Measurements from ENCODE around the gene HOXD3.

The HOXD3 gene

DNA sequence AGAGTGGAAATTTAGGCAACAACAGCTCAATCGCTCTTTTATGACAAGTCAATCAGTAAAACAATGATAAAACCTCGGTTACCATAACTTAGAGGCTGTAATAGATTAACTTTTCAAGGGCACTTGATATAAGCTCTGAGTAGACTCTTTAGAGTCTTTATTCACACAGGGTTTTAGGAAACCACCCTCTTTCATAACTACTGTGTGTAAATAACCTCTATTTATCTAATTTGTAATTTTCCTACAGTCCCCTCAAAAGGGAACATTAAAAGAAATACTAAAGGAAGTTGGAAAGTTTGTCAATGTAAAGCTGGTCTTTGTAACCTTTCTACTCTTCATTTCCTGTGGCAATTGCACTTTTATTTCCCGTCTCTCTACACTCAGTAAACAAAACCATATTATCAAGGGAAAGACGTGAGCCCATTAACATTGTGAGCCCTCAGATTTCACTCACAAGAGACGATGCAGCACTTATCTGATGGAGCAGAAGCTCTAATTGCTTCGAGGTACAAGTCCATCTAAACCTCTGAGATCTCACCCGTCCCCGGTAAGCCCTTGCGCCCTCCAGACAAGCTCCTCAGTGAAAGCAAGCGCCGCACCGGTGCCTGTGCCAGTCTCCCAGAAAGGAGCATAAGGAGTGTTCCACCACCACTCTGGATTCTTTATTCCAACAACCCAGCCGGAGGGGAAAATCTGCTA lies 30.2 kb downstream of the HOXD3 start:
- no peak for DNase-seq (ENCODE audit: low read depth)
- H3K4me3 ChIP-seq (ENCODE audit: low read length) = no peak overlapping the region
- TF ChIP-seq, protein P1, sequence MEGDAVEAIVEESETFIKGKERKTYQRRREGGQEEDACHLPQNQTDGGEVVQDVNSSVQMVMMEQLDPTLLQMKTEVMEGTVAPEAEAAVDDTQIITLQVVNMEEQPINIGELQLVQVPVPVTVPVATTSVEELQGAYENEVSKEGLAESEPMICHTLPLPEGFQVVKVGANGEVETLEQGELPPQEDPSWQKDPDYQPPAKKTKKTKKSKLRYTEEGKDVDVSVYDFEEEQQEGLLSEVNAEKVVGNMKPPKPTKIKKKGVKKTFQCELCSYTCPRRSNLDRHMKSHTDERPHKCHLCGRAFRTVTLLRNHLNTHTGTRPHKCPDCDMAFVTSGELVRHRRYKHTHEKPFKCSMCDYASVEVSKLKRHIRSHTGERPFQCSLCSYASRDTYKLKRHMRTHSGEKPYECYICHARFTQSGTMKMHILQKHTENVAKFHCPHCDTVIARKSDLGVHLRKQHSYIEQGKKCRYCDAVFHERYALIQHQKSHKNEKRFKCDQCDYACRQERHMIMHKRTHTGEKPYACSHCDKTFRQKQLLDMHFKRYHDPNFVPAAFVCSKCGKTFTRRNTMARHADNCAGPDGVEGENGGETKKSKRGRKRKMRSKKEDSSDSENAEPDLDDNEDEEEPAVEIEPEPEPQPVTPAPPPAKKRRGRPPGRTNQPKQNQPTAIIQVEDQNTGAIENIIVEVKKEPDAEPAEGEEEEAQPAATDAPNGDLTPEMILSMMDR (IDR thresholded peaks at IDR 0.05; ENCODE audit: insufficient read depth, low read depth, low read length, missing control alignments) = no peak

DNA sequence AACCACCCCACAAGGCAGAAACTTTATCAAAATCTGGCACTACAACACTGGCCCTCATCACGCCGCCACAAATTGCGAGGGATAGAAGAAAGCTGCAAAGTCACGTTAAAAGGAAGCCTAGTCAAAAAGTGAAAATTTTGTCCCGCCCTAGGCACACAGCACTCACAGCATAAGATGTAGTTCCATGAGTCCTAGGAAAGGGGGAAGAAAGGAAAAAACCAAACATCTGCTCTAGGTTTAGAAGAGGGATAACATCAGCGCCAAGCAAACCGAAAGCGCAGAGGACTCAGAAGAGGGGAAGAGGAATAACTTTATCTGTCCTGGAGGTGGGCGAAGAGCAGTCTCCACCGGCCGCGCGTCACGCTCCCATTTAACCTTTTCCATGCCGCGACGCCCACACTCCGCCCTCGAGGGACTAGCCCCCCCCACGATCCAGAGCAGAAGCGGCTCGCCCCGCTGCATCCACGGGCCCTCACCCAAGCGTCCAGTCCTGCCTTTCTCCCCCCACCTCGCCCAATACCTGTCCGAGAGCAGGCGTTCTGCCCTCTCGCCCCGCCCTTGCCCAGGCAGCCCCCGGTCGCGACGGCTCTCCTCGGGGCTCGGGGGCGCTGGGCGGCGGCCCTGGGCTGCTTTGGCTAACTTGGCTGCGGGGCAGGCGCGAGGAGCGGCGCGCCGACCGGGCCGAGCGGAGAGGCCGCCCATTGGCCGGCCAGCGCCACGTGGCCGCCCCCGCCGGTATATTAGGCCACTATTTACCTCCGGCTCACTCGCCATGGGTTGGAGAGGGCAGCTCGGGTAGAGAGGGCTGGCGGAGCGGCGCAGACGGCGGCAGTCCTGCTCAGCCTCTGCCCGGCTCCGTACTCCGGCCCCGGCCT lies 31.0 kb downstream of the HOXD3 start, which contains the start of gene HOXD1:
TSS of gene HOXD1 (plus strand) at position 770 of the 875 bp plus-strand sequence. CDS start 134 bp downstream, outside the sequence.
- TF ChIP-seq, protein P1 (IDR thresholded peaks at IDR 0.05; ENCODE audit: insufficient read depth, low read depth, low read length, missing control alignments) = no peak
- DNase-seq (ENCODE audit: low read depth) = peak; percentile 22
- peak within 1 kb of the TSS; percentile 38 for H3K4me3 ChIP-seq (ENCODE audit: low read length)

DNA sequence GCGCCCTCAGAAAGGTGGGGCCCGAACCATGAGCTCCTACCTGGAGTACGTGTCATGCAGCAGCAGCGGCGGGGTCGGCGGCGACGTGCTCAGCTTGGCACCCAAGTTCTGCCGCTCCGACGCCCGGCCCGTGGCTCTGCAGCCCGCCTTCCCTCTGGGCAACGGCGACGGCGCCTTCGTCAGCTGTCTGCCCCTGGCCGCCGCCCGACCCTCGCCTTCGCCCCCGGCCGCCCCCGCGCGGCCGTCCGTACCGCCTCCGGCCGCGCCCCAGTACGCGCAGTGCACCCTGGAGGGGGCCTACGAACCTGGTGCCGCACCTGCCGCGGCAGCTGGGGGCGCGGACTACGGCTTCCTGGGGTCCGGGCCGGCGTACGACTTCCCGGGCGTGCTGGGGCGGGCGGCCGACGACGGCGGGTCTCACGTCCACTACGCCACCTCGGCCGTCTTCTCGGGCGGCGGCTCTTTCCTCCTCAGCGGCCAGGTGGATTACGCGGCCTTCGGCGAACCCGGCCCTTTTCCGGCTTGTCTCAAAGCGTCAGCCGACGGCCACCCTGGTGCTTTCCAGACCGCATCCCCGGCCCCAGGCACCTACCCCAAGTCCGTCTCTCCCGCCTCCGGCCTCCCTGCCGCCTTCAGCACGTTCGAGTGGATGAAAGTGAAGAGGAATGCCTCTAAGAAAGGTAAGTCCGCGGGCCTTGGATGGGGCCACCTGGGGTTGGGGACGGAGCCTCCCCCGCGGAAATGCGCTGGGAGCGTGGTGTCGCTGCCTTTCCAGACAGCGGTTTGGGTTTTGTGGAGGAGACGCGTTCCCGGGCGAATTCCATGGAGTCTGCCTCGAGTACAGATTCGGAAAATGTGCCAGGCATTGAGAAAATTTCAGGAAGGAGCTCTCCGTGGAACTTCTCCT lies 31.9 kb downstream of the HOXD3 start:
- DNase-seq (ENCODE audit: low read depth) = no peak
- H3K4me3 ChIP-seq (ENCODE audit: low read length) = peak overlapping the region; percentile 21
- TF ChIP-seq, protein P1 (IDR thresholded peaks at IDR 0.05; ENCODE audit: insufficient read depth, low read depth, low read length, missing control alignments) = no peak

DNA sequence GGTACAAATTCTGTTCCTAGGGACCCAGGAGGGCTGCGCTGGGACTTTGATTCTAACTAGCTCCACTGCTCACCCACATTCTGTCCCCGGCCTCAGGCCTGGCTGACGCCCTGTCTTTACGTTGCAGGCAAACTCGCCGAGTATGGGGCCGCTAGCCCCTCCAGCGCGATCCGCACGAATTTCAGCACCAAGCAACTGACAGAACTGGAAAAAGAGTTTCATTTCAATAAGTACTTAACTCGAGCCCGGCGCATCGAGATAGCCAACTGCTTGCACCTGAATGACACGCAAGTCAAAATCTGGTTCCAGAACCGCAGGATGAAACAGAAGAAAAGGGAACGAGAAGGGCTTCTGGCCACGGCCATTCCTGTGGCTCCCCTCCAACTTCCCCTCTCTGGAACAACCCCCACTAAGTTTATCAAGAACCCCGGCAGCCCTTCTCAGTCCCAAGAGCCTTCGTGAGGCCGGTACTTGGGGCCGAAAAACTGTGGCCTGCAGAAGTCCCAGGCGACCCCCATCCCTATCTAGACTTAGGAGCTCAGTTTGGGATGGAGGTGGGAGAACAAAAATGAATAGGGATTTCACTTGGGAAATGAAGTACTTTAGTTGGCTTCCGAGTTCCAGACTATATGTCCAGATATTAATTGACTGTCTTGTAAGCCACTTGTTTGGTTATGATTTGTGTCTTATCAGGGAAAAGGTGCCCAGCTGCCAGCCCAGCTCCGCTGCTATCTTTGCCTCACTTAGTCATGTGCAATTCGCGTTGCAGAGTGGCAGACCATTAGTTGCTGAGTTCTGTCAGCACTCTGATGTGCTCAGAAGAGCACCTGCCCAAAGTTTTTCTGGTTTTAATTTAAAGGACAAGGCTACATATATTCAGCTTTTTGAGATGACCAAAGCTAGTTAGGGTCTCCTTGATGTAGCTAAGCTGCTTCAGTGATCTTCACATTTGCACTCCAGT lies 32.9 kb downstream of the HOXD3 start:
- TF ChIP-seq, protein P1 (IDR thresholded peaks at IDR 0.05; ENCODE audit: insufficient read depth, low read depth, low read length, missing control alignments) = no peak
- no peak overlapping the region for H3K4me3 ChIP-seq (ENCODE audit: low read length)
- no peak for DNase-seq (ENCODE audit: low read depth)

DNA sequence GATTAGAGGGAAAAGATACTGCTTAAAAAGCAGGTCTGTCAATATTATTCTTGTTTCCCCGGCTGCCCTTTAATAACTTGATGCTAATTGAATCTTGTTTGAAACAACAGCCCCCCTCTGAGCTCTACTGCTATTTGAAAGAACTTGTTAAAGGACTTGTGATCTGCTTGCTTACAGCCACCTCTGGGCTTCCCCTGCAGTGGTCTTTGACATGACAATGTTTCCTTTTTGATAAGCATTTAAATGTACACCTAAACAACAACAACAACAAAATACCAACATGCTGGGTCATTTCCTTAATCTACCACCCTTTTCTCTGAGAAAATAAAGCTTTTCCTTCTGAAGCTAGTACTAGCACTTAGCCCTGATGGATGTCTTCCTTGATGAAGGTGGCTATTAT lies 35.2 kb downstream of the HOXD3 start:
- TF ChIP-seq, protein P1 (IDR thresholded peaks at IDR 0.05; ENCODE audit: insufficient read depth, low read depth, low read length, missing control alignments) = no peak
- H3K4me3 ChIP-seq (ENCODE audit: low read length) = no peak overlapping the region
- no peak for DNase-seq (ENCODE audit: low read depth)
